Skeletal muscle tissue (tissue), 4 donors: ENCODE results near the gene GSDME. TPM values are rescaled to one million over a fixed set of nuclear protein-coding genes. Genes with fewer than 3 reads are reported as not detected.
"Not testable (repeated sequence)": the region's sequence is repeated elsewhere in the genome, so short reads cannot be mapped to it uniquely, and the experiment has no call there.

ENCODE experiments used
- H3K27ac ChIP-seq: one replicate; pipeline ENCODE4 v1.7.0; 2013; ENCODE audit warnings: mild to moderate bottlenecking, low read depth, low read length, inconsistent platforms
- H3K27me3 ChIP-seq, 3 donors: one replicate each; pipeline ENCODE4 v1.7.0; 2013; ENCODE audit warnings: low read length in 3 of 3; ENCODE audit not compliant: control insufficient read depth in 3 of 3, insufficient read depth in 3 of 3
- H3K36me3 ChIP-seq, 3 donors: one replicate each; pipeline ENCODE4 v1.7.0; 2013; ENCODE audit warnings: low read length in 3 of 3; ENCODE audit not compliant: control insufficient read depth in 3 of 3, insufficient read depth in 3 of 3
- H3K4me1 ChIP-seq, 3 donors: one replicate each; pipeline ENCODE4 v1.7.0; 2013; ENCODE audit warnings: low read length in 3 of 3, mild to moderate bottlenecking in 3 of 3; ENCODE audit not compliant: control insufficient read depth in 3 of 3, insufficient read depth in 3 of 3
- H3K4me3 ChIP-seq, 3 donors: one replicate each; pipeline ENCODE4 v1.7.0; 2013; ENCODE audit warnings: low read length in 3 of 3
- H3K9ac ChIP-seq, 3 donors: one replicate each; pipeline ENCODE4 v1.7.0; 2013; ENCODE audit warnings: low read length in 3 of 3, mild to moderate bottlenecking in 3 of 3, moderate library complexity in 2 of 3, low read depth in 1 of 3
- H3K9me3 ChIP-seq, 3 donors: one replicate each; pipeline ENCODE4 v1.7.0; 2013; ENCODE audit warnings: low read length in 3 of 3; ENCODE audit not compliant: control insufficient read depth in 3 of 3
- total RNA-seq: library from RNA; depleted of rRNA; stranded (reverse); fragments of >200 nt; gene quantifications from one replicate; pipeline ENCODE4 v1.2.3, GENCODE V29; 2014
- donor health status: Osteomylitis.

Gene GSDME
- total RNA-seq, 1 donor from 2014 or later: 11.0 TPM

GRCh38 chr7:24743471-24743870 lies 13.8 kb downstream of the GSDME start:
- H3K36me3 ChIP-seq: no peaks in the 10 kb centered on the region
- peaks cover 13 to 20% (median 14%) of the 10 kb centered on the region in 3 donors for H3K4me1 ChIP-seq
- no peaks in the 10 kb centered on the region for H3K27me3 ChIP-seq
- H3K27ac ChIP-seq: no peak overlapping the region
- peaks cover 0 to 3% (median 0%) of the 10 kb centered on the region in 3 donors for H3K9me3 ChIP-seq
- no peak overlapping the region for H3K4me3 ChIP-seq
- H3K9ac ChIP-seq: no peak overlapping the region

GRCh38 chr7:24742506-24743162 lies 14.6 kb downstream of the GSDME start:
- Histone ChIP-seq H3K36me3 (no peaks in the 10 kb centered on the region), H3K9me3 (peaks cover 0 to 4% (median 0%) of the 10 kb centered on the region in 3 donors), H3K27ac (peak overlapping the region; percentile 63), H3K27me3 (no peaks in the 10 kb centered on the region), H3K4me1 (peaks cover 13 to 20% (median 14%) of the 10 kb centered on the region in 3 donors), H3K9ac (no peak overlapping the region), H3K4me3 (no peak overlapping the region)

GRCh38 chr7:24741679-24742505 lies 15.4 kb downstream of the GSDME start:
- no peaks in the 10 kb centered on the region for H3K27me3 ChIP-seq

DNA sequence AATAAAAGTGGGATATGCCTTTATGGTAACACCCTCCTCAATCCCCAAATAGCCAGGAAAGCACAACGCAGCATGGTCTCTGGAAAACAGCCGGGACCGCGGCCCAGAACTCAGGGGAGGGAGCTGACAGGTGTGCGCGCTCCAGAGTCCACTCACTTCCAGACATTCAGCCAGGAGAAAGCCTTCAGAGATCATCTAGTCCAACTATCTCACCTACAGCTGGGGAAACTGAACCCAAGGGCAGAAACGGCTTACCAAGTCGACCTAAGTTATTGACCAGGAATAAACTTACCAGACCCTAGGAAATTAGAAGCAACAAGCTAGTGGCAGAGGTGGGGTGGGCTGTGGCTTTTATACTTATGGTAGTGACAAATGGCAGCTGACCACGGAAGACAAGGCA lies 16.4 kb downstream of the GSDME start:
- Histone ChIP-seq H3K36me3 (no peaks in the 10 kb centered on the region), H3K27me3 (no peaks in the 10 kb centered on the region), H3K27ac (peak overlapping the region; percentile 63), H3K9ac (peak overlapping the region in 1 of 3 donors; percentile 12), H3K9me3 (peaks cover 0 to 4% (median 0%) of the 10 kb centered on the region in 3 donors), H3K4me3 (no peak overlapping the region), H3K4me1 (peaks cover 13 to 20% (median 14%) of the 10 kb centered on the region in 3 donors)

More at GRCh38 chr7:24741679-24742505, 15.4 kb downstream of the GSDME start:
- H3K36me3 ChIP-seq: no peaks in the 10 kb centered on the region
- H3K4me3 ChIP-seq: no peak overlapping the region
- peaks cover 13 to 20% (median 14%) of the 10 kb centered on the region in 3 donors for H3K4me1 ChIP-seq
- no peak overlapping the region for H3K9ac ChIP-seq
- peaks cover 0 to 4% (median 0%) of the 10 kb centered on the region in 3 donors for H3K9me3 ChIP-seq
- peak overlapping the region; percentile 63 for H3K27ac ChIP-seq

GRCh38 chr7:24739306-24739705 lies 18.0 kb downstream of the GSDME start:
- no peak overlapping the region for H3K9ac ChIP-seq

GRCh38 chr7:24738577-24738976 lies 18.7 kb downstream of the GSDME start:
- no peak overlapping the region for H3K4me3 ChIP-seq
- peaks cover 17 to 23% (median 19%) of the 10 kb centered on the region in 3 donors for H3K4me1 ChIP-seq
- peaks cover 0 to 4% (median 0%) of the 10 kb centered on the region in 3 donors for H3K9me3 ChIP-seq
- H3K36me3 ChIP-seq: no peaks in the 10 kb centered on the region
- H3K27me3 ChIP-seq: no peaks in the 10 kb centered on the region
- no peak overlapping the region for H3K9ac ChIP-seq
- no peak overlapping the region for H3K27ac ChIP-seq

More at GRCh38 chr7:24739306-24739705, 18.0 kb downstream of the GSDME start:
- no peak overlapping the region for H3K4me3 ChIP-seq
- H3K27ac ChIP-seq: no peak overlapping the region
- H3K4me1 ChIP-seq: peaks cover 13 to 20% (median 14%) of the 10 kb centered on the region in 3 donors
- H3K9me3 ChIP-seq: peaks cover 0 to 4% (median 0%) of the 10 kb centered on the region in 3 donors
- H3K27me3 ChIP-seq: no peaks in the 10 kb centered on the region
- H3K36me3 ChIP-seq: no peaks in the 10 kb centered on the region

DNA sequence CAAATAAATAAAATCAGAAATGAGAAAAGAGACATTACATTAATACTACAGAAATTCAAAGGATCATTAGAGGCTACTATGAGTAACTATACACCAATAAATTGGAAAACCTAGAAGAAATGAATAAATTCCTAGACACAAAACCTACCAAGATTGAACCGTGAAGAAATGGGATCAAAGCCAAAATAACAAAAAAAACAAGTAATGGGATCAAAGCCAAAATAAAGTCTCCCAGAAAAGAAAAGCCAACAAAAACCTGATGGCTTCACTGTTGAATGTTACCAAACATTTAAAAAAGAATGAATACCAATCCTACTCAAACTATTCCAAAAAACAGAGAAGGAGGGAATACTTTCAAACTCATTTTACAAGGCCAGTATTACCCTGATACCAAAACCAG lies 20.0 kb downstream of the GSDME start:
- no peak overlapping the region for H3K4me3 ChIP-seq
- no peaks in the 10 kb centered on the region for H3K36me3 ChIP-seq
- H3K27ac ChIP-seq: no peak overlapping the region
- peaks cover 22 to 28% (median 23%) of the 10 kb centered on the region in 3 donors for H3K4me1 ChIP-seq
- H3K9me3 ChIP-seq: peaks cover 0 to 4% (median 0%) of the 10 kb centered on the region in 3 donors
- H3K9ac ChIP-seq: no peak overlapping the region
- no peaks in the 10 kb centered on the region for H3K27me3 ChIP-seq

DNA sequence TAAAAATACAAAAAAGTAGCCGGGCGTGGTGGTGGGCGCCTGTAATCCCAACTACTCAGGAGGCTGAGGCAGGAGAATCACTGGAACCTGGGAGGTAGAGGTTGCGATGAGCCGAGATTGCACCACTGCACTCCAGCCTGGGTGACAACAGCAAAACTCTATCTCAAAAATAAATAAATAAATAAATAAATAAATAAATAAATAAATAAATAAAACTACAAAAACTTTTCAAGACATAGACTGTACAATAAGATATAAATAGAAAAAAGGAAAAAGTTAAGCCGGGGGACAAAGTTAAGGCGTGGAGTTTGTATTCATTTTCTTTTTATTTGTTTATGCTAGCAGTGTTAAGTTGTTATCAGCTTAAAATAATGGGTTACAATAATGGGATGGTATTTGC lies 21.7 kb downstream of the GSDME start:
- H3K27ac ChIP-seq, H3K9ac ChIP-seq, H3K36me3 ChIP-seq, H3K9me3 ChIP-seq, H3K4me3 ChIP-seq, H3K27me3 ChIP-seq: not testable (repeated sequence)
- H3K4me1 ChIP-seq: peaks cover 10 to 15% (median 14%) of the 10 kb centered on the region in 3 donors

DNA sequence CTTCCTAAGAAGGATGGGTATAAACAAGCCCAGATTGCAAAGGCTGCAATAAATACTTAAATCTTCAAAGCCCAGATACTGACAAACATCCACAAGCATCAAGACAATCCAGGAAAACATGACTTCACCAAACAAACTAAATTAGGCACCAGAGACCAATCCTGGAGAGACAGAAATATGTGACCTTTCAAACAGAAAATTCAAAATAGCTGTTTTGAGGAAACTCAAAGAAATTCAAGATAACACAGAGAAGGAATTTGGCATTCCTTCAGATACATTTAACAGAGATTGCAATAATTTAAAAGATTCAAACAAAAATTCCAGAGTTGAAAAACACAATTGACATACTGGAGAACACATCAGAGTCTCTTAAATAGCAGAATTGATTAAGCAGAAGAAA lies 23.0 kb downstream of the GSDME start:
- Histone ChIP-seq H3K27me3 (no peaks in the 10 kb centered on the region), H3K9ac (no peak overlapping the region), H3K36me3 (no peaks in the 10 kb centered on the region), H3K27ac (no peak overlapping the region), H3K4me1 (peaks cover 15 to 19% (median 18%) of the 10 kb centered on the region in 3 donors), H3K4me3 (no peak overlapping the region), H3K9me3 (peaks cover 0 to 4% (median 0%) of the 10 kb centered on the region in 3 donors)
